HepG2 (cell line): ENCODE measurements around the gene KHK. TPM values are rescaled to one million over a fixed set of nuclear protein-coding genes. Genes with fewer than 3 reads are reported as not detected.

Experiments used
- CEBPZ ChIP-seq: IDR thresholded peaks from 2 replicates; pipeline ENCODE4 v1.6.1; 2012; ENCODE audit warnings: low read length, improper control_type of control experiment
- FIP1L1 ChIP-seq: fragments of 200-400 bp; formaldehyde crosslinking; IDR thresholded peaks from 2 replicates; pipeline ENCODE4 v1.6.1; 2018; ENCODE audit warnings: low read depth, mild to moderate bottlenecking, low read length, moderate library complexity, borderline replicate concordance; ENCODE audit not compliant: insufficient read depth
- JUN ChIP-seq: sonication (generic); formaldehyde crosslinking; IDR thresholded peaks from 2 replicates; pipeline ENCODE4 v1.4.0; 2020; ENCODE audit warnings: mild to moderate bottlenecking, missing genetic modification reagents
- LCORL ChIP-seq, 2 experiments: fragments of 450-650 bp in 1 of 2; sonication (generic) in 1 of 2; formaldehyde crosslinking in 1 of 2; IDR thresholded peaks; 2 replicates each; pipeline versions ENCODE4 v1.5.0 to v1.6.1; 2017 to 2020; ENCODE audit warnings: antibody characterized with exemption in 1 of 2, missing genetic modification reagents in 1 of 2
- MED8 ChIP-seq: sonication (generic); formaldehyde crosslinking; IDR thresholded peaks from 2 replicates; pipeline ENCODE4 v1.8.1; 2023; ENCODE audit warnings: mild to moderate bottlenecking, missing genetic modification reagents; ENCODE audit not compliant: insufficient replicate concordance
- NFAT5 ChIP-seq: sonication (generic); formaldehyde crosslinking; IDR thresholded peaks from 2 replicates; pipeline ENCODE4 v1.4.0; 2020; ENCODE audit warnings: missing genetic modification reagents
- RBM39 ChIP-seq: fragments of 200-400 bp; formaldehyde crosslinking; IDR thresholded peaks from one replicate; pipeline ENCODE4 v1.6.1; 2018; ENCODE audit warnings: antibody characterized with exemption, mild to moderate bottlenecking, low read depth, low read length; ENCODE audit not compliant: poor library complexity, severe bottlenecking
- SATB2 ChIP-seq: sonication (generic); formaldehyde crosslinking; IDR thresholded peaks from 2 replicates; pipeline ENCODE4 v1.5.0; 2020; ENCODE audit warnings: missing genetic modification reagents
- ZFY ChIP-seq: sonication (generic); formaldehyde crosslinking; IDR thresholded peaks from 2 replicates; pipeline ENCODE4 v1.4.0; 2020; ENCODE audit warnings: missing genetic modification reagents
- ZNF136 ChIP-seq: sonication (generic); formaldehyde crosslinking; IDR thresholded peaks from 2 replicates; pipeline ENCODE4 v1.8.1; 2022; ENCODE audit warnings: low read depth, mild to moderate bottlenecking, moderate library complexity, missing genetic modification reagents
- ZNF256 ChIP-seq: sonication (generic); formaldehyde crosslinking; conservative IDR thresholded peaks from 2 replicates; pipeline ENCODE4 v1.4.0; 2020; ENCODE audit warnings: missing genetic modification reagents
- ZNF280B ChIP-seq: sonication (generic); formaldehyde crosslinking; IDR thresholded peaks from 2 replicates; pipeline ENCODE4 v1.5.0; 2020; ENCODE audit warnings: missing genetic modification reagents, mild to moderate bottlenecking, borderline replicate concordance
- ZNF644 ChIP-seq: IDR thresholded peaks from 2 replicates; pipeline ENCODE4 v1.6.1; 2016; ENCODE audit warnings: low read depth
- ZNF710 ChIP-seq: sonication (generic); formaldehyde crosslinking; IDR thresholded peaks from 2 replicates; pipeline ENCODE4 v1.5.0; 2020; ENCODE audit warnings: mild to moderate bottlenecking, missing genetic modification reagents, borderline replicate concordance
- ZSCAN30 ChIP-seq: sonication (generic); formaldehyde crosslinking; IDR thresholded peaks from 2 replicates; pipeline ENCODE4 v1.5.0; 2020; ENCODE audit warnings: mild to moderate bottlenecking, missing genetic modification reagents
- polyA plus RNA-seq, 8 experiments: library from polyadenylated mRNA; depleted of rRNA in 3 of 8; stranded (reverse) in 7 of 8; unstranded in 1 of 8; fragments of >200 nt; fragmentation: Illumina TruSeq in 4 of 8; extraction: Trizol in 4 of 8; gene quantifications; 2 replicates each; pipeline versions ENCODE4 v1.2.1 to v1.2.3, GENCODE V29; 2011 to 2016; ENCODE audit warnings: low read depth in 4 of 8, missing spikeins in 1 of 8, mixed read lengths in 1 of 8; ENCODE audit not compliant: insufficient read depth in 1 of 8
- total RNA-seq, 5 experiments: library from RNA; depleted of rRNA; stranded (reverse); fragments of >200 nt; fragmentation: Illumina TruSeq; extraction: Trizol; gene quantifications; 2 replicates each; pipeline ENCODE4 v1.2.3, GENCODE V29; 2016; ENCODE audit warnings: low read depth in 1 of 5

The KHK gene
- total and polyA plus RNA-seq, 2 of the 13 experiments (the other 11 are each of a cell fraction or from before 2014, with no cell fraction given) = 40.9 to 99.2 TPM

GRCh38 chr2:27049422-27050280, 36.9 kb upstream of the KHK start (continued):
- peak; percentile 34; the same call in 1 of the 2 replicates for TF ChIP-seq NFAT5 (CRISPR knock-in tag)
- TF ChIP-seq MED8 = peak; percentile 18
- TF ChIP-seq FIP1L1 = 0 out of 2 replicates have a peak, but pooled peaks have one; percentile 29
- TF ChIP-seq LCORL (IDR thresholded peaks at IDR 0.05) = no peak
- no peak for TF ChIP-seq LCORL (CRISPR knock-in tag; IDR thresholded peaks at IDR 0.05)
- TF ChIP-seq JUN (CRISPR knock-in tag) = peak; percentile 46; the same call in 1 of the 2 replicates
- peak; percentile 28 for TF ChIP-seq ZNF280B (CRISPR knock-in tag)
- TF ChIP-seq ZNF710 (CRISPR knock-in tag) = no peak
- TF ChIP-seq ZFY = peak; percentile 89; the same call in 1 of the 2 replicates
- 0 out of 2 replicates have a peak, but pooled peaks have one; percentile 71 for TF ChIP-seq ZNF136
- TF ChIP-seq CEBPZ = no peak
- TF ChIP-seq SATB2 (CRISPR knock-in tag) = no peak
- TF ChIP-seq ZNF256 (CRISPR knock-in tag) = no peak
- peak; percentile 84 for TF ChIP-seq RBM39
- no peak for TF ChIP-seq ZNF644 (CRISPR knock-in tag)
- no peak for TF ChIP-seq ZSCAN30
